Posterior cingulate gyrus (tissue), 11 donors: Measurements from ENCODE around the gene FAM78A.
A peak's percentile ranks its signal among the peaks of the same experiment; 100 is the strongest.

Experiments used
- DNase-seq, 10 donors: peaks; one replicate each; pipeline versions ENCODE4 v3.0.0 to v3.0.0-alpha.2; 2020 to 2021; ENCODE audit warnings: mixed read lengths in 3 of 10
- intact Hi-C: fragments of 100-400 bp; cut with DNase I; formaldehyde crosslinking; loops from one replicate; pipeline ENCODE4 v1.15.1; 2023

Gene FAM78A

GRCh38 chr9:131303381-131304321, 27.3 kb upstream of the FAM78A start:
- intact Hi-C loops: no loop called here
- no peak for DNase-seq

GRCh38 chr9:131302244-131303075, 26.1 kb upstream of the FAM78A start:
- DNase-seq: no peak
- intact Hi-C loops: no loop called here

- intact Hi-C loops: no loop called here
Observed at GRCh38 chr9:131300444-131300843, 24.1 kb upstream of the FAM78A start.

GRCh38 chr9:131299961-131300347, 23.6 kb upstream of the FAM78A start:
- intact Hi-C loops: no loop called here
- DNase-seq: no peak

More at GRCh38 chr9:131300444-131300843, 24.1 kb upstream of the FAM78A start:
- no peak for DNase-seq

- intact Hi-C loops: no loop called here
- DNase-seq: no peak
Observed at GRCh38 chr9:131299346-131299960, 23.1 kb upstream of the FAM78A start.

GRCh38 chr9:131298816-131299215, 22.5 kb upstream of the FAM78A start:
- no peak for DNase-seq
- intact Hi-C loops: no loop called here

GRCh38 chr9:131298341-131298740, 22.0 kb upstream of the FAM78A start:
- intact Hi-C loops: no loop called here
- no peak for DNase-seq

GRCh38 chr9:131297903-131298302, 21.6 kb upstream of the FAM78A start:
- DNase-seq: no peak
- intact Hi-C loops: no loop called here

GRCh38 chr9:131296906-131297500, 20.7 kb upstream of the FAM78A start:
- intact Hi-C loops: no loop called here
- no peak for DNase-seq

- intact Hi-C loops: no loop called here
- no peak for DNase-seq
Observed at GRCh38 chr9:131296460-131296859, 20.1 kb upstream of the FAM78A start.

GRCh38 chr9:131292937-131293336, 16.6 kb upstream of the FAM78A start:
- no peak for DNase-seq
- intact Hi-C loops: no loop called here

- DNase-seq: no peak
- intact Hi-C loops: no loop called here
Observed at GRCh38 chr9:131291795-131292315, 15.5 kb upstream of the FAM78A start.

GRCh38 chr9:131290767-131291370, 14.6 kb upstream of the FAM78A start:
- intact Hi-C loops: no loop called here
- DNase-seq: peak in 1 of 10 donors; percentile 74

- peak in 1 of 10 donors; percentile 91 for DNase-seq
- intact Hi-C loops: no loop called here
Observed at GRCh38 chr9:131290036-131290766, 13.9 kb upstream of the FAM78A start.

GRCh38 chr9:131289301-131290035, 13.2 kb upstream of the FAM78A start, which contains the start of gene PLPP7:
PLPP7 (plus strand) TSS chr9:131289723; CDS start chr9:131289998, 275 bp downstream.
- peak; percentile 81 to 99 (median 88) for DNase-seq
- intact Hi-C loops: no loop called here

GRCh38 chr9:131288217-131288616, 11.9 kb upstream of the FAM78A start:
- DNase-seq: no peak
- intact Hi-C loops: no loop called here

- intact Hi-C loops: no loop called here
- no peak for DNase-seq
Observed at GRCh38 chr9:131287359-131287758, 11.0 kb upstream of the FAM78A start.

- intact Hi-C loops: no loop called here
- DNase-seq: peak in 1 of 10 donors; percentile 64
Observed at GRCh38 chr9:131284856-131285255, 8.5 kb upstream of the FAM78A start.
